ENCODE measurements around the gene CLEC1B. TPM values are rescaled to one million over a fixed set of nuclear protein-coding genes. Genes with fewer than 3 reads are reported as not detected.

The CLEC1B gene
- total and polyA plus RNA-seq, 10 of the 15 experiments (the other 5 are each of a cell fraction or from before 2014, with no cell fraction given), result not detected

- TF ChIP-seq ETV6 (conservative IDR thresholded peaks at IDR 0.05 in 1 of 2, IDR thresholded peaks at IDR 0.05 in 1 of 2; ENCODE audit: borderline replicate concordance in 1 of 2, low read depth in 1 of 2) (peak in 1 of 2 experiments; percentile 54; a peak in 1 of 4 replicates), BACH1 (IDR thresholded peaks at IDR 0.05; ENCODE audit: borderline replicate concordance) (no peak; the same call in 1 of the 2 replicates), SREBF2 (IDR thresholded peaks at IDR 0.05; ENCODE audit: low read length) (no peak), NR2C2 (IDR thresholded peaks at IDR 0.05; ENCODE audit: borderline replicate concordance, control insufficient read depth, insufficient read length, low read depth) (no peak), SIN3A (IDR thresholded peaks at IDR 0.05; ENCODE audit: low read depth, low read length) (no peak), NFYB (IDR thresholded peaks at IDR 0.05; ENCODE audit: insufficient read depth, low read depth, low read length) (no peak), USF1 (IDR thresholded peaks at IDR 0.05; ENCODE audit: borderline replicate concordance, extremely low read length, insufficient read depth, low read depth, low read length) (no peak), ZNF274 (IDR thresholded peaks at IDR 0.05; ENCODE audit: insufficient read depth, insufficient read length) (no peak), SMAD5 (IDR thresholded peaks at IDR 0.05; ENCODE audit: low read depth) (no peak), GATAD2B (conservative IDR thresholded peaks at IDR 0.05; ENCODE audit: low read depth) (no peak), RELB (IDR thresholded peaks at IDR 0.05; ENCODE audit: low read depth) (peak; percentile 47), DPF2 (IDR thresholded peaks at IDR 0.05) (peak; percentile 44; the same call in 1 of the 2 replicates), CBX5 (IDR thresholded peaks at IDR 0.05; ENCODE audit: low read depth) (no peak), CREM (IDR thresholded peaks at IDR 0.05; ENCODE audit: low read depth) (peak; percentile 34; the same call in 1 of the 2 replicates)
- TF ChIP-seq, protein P1, sequence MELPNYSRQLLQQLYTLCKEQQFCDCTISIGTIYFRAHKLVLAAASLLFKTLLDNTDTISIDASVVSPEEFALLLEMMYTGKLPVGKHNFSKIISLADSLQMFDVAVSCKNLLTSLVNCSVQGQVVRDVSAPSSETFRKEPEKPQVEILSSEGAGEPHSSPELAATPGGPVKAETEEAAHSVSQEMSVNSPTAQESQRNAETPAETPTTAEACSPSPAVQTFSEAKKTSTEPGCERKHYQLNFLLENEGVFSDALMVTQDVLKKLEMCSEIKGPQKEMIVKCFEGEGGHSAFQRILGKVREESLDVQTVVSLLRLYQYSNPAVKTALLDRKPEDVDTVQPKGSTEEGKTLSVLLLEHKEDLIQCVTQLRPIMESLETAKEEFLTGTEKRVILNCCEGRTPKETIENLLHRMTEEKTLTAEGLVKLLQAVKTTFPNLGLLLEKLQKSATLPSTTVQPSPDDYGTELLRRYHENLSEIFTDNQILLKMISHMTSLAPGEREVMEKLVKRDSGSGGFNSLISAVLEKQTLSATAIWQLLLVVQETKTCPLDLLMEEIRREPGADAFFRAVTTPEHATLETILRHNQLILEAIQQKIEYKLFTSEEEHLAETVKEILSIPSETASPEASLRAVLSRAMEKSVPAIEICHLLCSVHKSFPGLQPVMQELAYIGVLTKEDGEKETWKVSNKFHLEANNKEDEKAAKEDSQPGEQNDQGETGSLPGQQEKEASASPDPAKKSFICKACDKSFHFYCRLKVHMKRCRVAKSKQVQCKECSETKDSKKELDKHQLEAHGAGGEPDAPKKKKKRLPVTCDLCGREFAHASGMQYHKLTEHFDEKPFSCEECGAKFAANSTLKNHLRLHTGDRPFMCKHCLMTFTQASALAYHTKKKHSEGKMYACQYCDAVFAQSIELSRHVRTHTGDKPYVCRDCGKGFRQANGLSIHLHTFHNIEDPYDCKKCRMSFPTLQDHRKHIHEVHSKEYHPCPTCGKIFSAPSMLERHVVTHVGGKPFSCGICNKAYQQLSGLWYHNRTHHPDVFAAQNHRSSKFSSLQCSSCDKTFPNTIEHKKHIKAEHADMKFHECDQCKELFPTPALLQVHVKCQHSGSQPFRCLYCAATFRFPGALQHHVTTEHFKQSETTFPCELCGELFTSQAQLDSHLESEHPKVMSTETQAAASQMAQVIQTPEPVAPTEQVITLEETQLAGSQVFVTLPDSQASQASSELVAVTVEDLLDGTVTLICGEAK (IDR thresholded peaks at IDR 0.05; ENCODE audit: borderline replicate concordance), result no peak
- TF ChIP-seq, protein P2, sequence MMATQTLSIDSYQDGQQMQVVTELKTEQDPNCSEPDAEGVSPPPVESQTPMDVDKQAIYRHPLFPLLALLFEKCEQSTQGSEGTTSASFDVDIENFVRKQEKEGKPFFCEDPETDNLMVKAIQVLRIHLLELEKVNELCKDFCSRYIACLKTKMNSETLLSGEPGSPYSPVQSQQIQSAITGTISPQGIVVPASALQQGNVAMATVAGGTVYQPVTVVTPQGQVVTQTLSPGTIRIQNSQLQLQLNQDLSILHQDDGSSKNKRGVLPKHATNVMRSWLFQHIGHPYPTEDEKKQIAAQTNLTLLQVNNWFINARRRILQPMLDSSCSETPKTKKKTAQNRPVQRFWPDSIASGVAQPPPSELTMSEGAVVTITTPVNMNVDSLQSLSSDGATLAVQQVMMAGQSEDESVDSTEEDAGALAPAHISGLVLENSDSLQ (IDR thresholded peaks at IDR 0.05), result peak; percentile 77; the same call in 1 of the 2 replicates
- TF ChIP-seq, protein P3, sequence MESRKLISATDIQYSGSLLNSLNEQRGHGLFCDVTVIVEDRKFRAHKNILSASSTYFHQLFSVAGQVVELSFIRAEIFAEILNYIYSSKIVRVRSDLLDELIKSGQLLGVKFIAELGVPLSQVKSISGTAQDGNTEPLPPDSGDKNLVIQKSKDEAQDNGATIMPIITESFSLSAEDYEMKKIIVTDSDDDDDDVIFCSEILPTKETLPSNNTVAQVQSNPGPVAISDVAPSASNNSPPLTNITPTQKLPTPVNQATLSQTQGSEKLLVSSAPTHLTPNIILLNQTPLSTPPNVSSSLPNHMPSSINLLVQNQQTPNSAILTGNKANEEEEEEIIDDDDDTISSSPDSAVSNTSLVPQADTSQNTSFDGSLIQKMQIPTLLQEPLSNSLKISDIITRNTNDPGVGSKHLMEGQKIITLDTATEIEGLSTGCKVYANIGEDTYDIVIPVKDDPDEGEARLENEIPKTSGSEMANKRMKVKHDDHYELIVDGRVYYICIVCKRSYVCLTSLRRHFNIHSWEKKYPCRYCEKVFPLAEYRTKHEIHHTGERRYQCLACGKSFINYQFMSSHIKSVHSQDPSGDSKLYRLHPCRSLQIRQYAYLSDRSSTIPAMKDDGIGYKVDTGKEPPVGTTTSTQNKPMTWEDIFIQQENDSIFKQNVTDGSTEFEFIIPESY (IDR thresholded peaks at IDR 0.05), result no peak
- TF ChIP-seq, protein P4, sequence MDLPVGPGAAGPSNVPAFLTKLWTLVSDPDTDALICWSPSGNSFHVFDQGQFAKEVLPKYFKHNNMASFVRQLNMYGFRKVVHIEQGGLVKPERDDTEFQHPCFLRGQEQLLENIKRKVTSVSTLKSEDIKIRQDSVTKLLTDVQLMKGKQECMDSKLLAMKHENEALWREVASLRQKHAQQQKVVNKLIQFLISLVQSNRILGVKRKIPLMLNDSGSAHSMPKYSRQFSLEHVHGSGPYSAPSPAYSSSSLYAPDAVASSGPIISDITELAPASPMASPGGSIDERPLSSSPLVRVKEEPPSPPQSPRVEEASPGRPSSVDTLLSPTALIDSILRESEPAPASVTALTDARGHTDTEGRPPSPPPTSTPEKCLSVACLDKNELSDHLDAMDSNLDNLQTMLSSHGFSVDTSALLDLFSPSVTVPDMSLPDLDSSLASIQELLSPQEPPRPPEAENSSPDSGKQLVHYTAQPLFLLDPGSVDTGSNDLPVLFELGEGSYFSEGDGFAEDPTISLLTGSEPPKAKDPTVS (IDR thresholded peaks at IDR 0.05; ENCODE audit: low read depth, low read length), result no peak
These were observed 50.2 kb downstream of the CLEC1B start (continued) for GRCh38 chr12:9948606-9949296.
